HG03575 (cell line): ENCODE data around the gene KLHL29.

ENCODE experiments used
- ATAC-seq: cut with Tn5 transposase; IDR thresholded peaks from one replicate; pipeline ENCODE4 v1.9.1; 2021; ENCODE audit not compliant: unreplicated experiment, insufficient number of reproducible peaks, low FRiP score; ENCODE audit errors: extremely low read depth

KLHL29 gene

DNA sequence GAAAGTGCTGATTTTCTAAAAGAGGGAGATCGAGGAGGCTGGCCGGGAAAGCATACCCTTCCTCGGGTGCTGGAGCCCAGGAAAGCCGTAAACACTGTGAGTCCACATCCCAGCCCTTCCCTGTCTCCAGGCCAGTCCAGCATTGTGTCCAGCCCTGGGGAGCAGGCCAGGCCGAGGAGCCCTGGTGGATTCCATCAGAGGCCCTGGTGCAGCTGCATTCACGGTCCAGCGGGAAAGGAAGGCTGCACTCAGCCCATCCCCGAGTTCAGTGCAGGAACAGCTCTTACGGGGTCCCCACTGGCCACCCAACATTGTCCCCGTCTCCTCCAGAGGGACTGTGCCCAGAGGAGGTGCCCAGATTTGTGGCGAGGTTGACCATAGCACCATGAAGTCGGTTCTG, 218.6 kb downstream of the KLHL29 start:
- ATAC-seq: no peak

DNA sequence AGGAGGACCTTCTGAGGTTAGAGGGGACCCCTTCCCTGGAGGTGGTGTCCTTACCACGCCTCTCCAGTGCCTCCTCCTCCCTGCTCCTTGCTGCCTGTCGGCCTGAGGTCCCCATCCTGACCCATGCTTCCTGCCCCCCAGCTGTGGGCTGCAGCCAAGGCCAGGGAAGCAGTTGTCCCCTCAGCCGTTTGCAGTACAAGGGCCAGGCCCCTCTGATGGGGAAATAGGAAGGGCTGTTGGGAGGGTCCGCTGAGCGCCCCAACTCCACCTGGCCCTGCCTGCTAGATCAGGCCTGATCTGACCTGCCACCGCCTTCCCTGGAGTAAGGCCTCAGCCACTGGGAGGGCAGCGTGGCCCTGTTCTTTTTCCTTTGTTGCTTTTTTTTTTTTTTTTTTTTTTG, 219.8 kb downstream of the KLHL29 start:
- ATAC-seq: no peak

DNA sequence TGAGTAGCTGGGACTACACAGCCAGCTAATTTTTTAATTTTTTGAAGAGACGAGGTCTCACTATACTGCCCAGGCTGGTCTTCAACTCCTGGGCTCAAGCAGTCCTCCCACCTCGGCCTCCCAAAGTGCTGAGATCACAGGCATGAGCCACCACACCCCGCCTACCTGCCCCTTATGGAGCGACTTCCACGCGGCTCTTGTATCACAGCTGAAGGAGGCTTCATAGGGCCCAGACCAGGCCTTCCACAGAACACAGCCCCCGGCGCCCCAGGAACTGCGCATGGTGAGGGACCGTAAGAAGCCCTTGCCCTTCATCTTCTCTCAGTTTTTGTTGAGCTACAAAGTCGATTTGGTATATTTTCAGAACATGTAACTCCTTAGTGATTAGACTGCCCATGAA, 220.3 kb downstream of the KLHL29 start:
- no peak for ATAC-seq

DNA sequence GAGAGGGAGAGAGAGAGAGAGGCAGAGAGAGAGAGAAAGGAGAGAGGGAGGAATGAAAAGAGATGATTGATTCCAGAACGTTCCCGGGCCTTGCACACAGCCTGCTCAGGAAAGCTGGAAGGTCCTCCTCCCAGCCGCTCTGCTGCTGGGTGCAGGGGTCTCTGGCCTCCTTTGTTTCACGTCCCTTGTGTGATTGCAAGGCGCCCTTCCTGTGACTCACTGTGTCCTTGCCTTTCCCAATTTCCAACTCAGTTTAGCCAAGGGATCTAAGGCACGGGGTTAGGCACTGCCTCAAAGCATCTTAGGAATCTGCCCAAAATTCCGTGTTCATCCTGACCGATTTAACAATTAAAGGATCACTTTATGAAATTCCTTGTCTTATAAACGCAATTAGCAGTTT, 221.2 kb downstream of the KLHL29 start:
- ATAC-seq: no peak

- no peak for ATAC-seq
These were observed 222.0 kb downstream of the KLHL29 start for GRCh38 chr2:23606968-23607367.

DNA sequence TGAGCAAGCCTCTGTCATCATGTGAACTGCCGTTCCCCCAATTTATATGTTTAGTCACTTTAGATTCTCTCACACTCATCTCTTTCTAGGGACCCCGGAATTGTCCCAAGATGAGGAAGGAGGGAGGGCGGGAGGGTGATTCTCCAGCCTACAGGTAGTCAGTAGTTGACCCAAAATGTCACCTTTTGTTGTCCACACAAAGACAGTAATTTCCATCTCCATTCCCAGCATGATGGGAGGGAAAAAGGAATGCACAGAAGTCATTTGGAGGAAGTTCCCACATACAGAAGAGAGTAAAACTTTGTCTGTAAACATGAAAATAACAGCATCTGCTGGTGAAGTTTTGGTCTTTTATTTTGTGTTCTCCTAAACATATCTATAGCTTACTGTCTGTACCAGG, 222.9 kb downstream of the KLHL29 start:
- no peak for ATAC-seq

- ATAC-seq: no peak
These were observed 224.3 kb downstream of the KLHL29 start for GRCh38 chr2:23609254-23609653.

DNA sequence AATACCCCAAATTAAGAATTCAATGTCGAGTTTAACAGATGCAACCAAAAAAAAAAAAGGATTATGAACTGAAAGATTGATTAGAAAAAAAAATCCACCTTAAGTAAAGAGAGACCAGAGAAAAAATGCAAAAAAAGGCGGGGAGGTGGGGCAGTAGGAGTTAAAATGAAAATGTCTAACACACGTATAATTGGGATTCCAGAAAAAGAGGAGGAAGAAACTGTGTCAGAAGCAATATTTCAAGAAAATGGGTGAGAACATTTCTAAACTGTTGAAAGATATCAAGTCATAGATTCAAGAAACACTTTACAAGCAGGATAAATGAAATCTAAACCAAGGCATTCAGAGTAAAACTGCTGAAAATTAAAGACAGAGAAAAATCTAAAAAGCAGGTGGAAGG, 226.9 kb downstream of the KLHL29 start:
- no peak for ATAC-seq

DNA sequence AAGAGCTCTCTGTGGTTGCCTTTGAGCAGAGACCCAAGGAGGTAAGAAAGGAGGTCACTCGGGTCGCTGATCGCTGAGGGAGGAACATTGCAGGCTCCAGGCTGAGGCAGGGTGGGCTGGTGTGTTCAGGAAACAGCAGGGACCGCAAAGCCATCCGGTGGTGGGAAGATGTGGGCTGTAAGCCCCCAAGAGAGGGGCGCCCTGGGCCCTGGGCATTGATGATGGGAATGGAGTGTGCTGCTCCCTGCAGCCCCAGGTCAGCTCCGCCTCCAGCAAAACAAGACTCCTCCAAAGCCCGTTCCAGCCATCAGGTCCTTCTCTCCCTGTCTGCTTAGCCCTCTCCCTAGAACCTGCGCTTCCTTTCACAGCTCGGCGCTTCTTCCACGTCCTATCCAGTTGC, 229.7 kb downstream of the KLHL29 start:
- ATAC-seq: no peak

DNA sequence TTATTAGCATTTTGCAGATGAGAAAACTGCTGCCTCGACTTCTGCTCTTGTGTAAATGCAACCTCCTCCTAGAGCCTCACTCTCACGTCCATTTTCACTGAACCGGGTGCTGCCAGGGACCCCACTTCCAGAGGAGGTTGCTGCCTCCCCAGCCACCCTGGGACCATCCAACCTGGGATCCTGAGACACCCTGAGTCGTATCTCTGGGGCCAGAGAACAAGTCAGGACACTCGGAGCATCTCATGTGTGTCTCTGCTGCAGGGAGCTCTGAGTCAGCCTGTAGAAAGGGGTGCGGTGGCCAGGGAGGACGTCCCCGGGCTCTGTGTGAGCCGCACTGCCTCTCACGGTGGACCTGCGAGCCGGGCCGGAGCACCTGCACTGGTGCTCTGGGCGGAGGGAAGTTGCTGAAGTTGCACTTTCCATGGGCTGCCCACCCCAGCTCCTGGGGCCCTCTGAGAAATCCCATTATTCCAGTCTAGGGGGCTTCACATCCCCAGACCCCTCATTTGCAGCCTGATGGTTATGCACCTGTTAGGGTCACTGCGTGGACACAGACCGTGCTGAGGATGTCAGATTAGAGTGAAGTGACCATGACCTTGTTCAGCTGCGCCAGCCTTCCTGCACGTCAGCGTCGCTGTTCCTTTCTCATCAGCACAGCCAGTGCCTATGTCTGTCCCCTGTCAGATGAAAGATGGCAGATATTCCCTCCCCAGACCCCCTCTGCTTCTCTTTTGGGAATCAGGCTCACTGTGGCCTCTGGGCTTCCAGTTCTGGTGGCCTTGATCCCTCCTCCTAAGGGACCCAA, 230.4 kb downstream of the KLHL29 start:
- no peak for ATAC-seq

DNA sequence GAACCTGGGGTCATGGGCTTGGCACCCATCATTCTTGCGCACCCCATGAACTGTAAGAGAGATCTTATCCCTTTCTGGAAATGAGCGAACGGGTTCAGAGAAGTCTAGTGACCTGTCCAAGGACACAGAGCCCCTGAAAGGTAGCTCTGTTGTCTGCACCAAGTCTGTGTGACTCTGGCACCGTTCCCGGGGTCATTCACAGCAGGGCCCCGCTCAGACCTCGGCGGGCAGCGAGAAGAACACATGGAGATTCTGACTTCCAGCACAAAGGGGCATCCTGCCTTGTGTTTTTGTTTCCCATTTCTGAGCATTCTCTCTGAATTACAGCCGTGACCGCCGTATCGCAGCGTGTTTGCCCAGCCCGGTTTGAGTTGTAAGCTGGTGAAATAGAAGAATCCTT, 231.7 kb downstream of the KLHL29 start:
- ATAC-seq: no peak

- ATAC-seq: no peak
These were observed 232.3 kb downstream of the KLHL29 start for GRCh38 chr2:23617167-23617810.

GRCh38 chr2:23617811-23618215, 232.8 kb downstream of the KLHL29 start:
- no peak for ATAC-seq

GRCh38 chr2:23618265-23618664, 233.3 kb downstream of the KLHL29 start:
- ATAC-seq: no peak

DNA sequence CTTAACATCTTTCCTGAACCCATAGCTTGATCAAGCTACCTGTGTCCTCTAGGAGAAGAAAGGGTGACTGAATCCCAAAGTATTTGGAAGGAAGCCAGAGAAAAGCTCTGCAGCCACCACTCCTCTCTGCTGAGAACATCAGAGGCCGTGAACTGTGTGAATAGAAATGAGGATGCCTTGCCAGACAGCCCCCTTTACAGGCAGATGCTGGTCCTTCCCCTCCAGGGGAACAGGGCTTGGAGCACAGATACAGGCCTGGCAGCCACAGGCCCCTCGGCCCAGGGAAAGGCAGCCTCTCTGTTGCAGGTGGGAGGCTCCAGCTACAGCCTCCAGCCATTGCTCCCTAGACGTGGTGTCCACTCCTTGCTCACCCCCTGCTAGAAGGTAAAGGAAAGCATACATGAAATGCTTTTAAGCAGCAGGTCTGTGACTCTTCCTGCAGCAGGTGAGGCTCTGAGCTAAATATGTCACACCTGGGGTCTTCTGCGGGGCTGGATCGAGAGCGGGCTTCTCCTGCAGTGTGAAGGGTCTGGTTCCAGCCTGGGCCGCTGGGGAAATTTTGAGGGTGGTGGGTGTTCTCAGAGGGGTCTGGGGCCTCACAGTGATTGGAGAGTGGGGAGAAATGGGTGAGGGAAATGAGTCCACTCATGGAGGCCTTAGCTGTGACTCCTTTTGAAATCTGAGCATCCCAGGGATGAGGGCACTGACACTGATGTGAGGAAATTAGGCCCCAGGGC, 234.0 kb downstream of the KLHL29 start:
- no peak for ATAC-seq

DNA sequence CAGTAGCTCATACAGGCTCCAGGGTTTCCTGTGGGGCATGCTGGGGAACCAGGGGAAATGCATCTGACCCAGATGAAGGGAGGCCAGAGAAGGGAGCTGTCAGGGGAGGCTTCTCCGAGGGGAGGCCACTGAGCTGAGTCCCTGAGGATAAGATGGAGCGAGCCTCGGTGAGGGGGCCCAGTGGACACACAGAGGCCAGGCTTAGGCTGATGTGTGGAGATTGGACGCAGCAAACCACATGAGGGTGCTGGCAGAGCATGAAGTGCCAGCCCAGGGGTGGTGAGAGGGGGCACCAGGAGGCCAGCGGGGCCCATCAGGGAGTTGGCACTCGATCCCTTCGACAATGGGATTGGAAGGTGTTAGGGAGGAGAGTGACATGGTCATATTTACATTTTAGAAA, 235.0 kb downstream of the KLHL29 start:
- no peak for ATAC-seq

- no peak for ATAC-seq
These were observed 235.9 kb downstream of the KLHL29 start for GRCh38 chr2:23620841-23621341.

DNA sequence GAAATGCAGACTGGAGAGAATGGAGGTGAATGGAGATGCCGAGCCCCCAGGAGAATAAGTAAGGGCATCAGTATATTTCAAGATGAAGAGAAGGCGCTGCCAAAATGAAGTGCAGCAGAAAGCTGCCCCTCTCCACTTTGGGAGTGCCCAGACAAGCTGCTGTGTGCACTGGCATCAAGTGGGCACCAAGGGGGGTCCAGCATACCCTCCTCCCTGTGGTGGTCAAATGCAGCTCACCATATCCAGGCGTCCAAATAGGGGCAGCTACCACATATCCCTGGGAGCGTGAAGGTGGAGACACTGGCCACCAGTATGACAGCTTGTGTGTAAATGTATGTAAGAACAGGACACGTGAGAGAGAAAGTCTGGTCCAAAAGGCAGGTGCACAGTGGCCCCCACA, 236.6 kb downstream of the KLHL29 start:
- no peak for ATAC-seq

DNA sequence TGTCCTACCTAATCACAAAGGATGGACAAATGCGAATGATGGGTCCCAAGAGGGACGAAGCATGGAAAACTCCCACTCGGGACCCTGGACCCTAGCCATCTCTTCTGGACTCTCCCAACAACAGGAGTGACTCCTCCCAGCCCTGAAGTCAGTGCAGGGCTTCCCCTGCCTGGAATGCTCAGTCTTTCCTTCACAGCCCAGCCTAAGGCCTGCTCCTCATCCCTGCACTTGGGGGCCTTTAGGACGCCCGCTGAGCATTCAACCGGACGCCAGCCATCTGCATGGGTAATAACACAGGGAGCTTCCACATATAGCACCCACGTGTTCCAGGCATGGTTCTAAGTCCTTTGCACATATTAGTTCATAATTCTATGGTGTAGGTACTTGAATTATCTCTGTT, 237.5 kb downstream of the KLHL29 start:
- no peak for ATAC-seq
